ENCODE data around the gene PIKFYVE.
"Not testable (repeated sequence)": the region's sequence is repeated elsewhere in the genome, so short reads cannot be mapped to it uniquely, and the experiment has no call there.

PIKFYVE gene, protein sequence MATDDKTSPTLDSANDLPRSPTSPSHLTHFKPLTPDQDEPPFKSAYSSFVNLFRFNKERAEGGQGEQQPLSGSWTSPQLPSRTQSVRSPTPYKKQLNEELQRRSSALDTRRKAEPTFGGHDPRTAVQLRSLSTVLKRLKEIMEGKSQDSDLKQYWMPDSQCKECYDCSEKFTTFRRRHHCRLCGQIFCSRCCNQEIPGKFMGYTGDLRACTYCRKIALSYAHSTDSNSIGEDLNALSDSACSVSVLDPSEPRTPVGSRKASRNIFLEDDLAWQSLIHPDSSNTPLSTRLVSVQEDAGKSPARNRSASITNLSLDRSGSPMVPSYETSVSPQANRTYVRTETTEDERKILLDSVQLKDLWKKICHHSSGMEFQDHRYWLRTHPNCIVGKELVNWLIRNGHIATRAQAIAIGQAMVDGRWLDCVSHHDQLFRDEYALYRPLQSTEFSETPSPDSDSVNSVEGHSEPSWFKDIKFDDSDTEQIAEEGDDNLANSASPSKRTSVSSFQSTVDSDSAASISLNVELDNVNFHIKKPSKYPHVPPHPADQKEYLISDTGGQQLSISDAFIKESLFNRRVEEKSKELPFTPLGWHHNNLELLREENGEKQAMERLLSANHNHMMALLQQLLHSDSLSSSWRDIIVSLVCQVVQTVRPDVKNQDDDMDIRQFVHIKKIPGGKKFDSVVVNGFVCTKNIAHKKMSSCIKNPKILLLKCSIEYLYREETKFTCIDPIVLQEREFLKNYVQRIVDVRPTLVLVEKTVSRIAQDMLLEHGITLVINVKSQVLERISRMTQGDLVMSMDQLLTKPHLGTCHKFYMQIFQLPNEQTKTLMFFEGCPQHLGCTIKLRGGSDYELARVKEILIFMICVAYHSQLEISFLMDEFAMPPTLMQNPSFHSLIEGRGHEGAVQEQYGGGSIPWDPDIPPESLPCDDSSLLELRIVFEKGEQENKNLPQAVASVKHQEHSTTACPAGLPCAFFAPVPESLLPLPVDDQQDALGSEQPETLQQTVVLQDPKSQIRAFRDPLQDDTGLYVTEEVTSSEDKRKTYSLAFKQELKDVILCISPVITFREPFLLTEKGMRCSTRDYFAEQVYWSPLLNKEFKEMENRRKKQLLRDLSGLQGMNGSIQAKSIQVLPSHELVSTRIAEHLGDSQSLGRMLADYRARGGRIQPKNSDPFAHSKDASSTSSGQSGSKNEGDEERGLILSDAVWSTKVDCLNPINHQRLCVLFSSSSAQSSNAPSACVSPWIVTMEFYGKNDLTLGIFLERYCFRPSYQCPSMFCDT (N-terminal part only)

DNA sequence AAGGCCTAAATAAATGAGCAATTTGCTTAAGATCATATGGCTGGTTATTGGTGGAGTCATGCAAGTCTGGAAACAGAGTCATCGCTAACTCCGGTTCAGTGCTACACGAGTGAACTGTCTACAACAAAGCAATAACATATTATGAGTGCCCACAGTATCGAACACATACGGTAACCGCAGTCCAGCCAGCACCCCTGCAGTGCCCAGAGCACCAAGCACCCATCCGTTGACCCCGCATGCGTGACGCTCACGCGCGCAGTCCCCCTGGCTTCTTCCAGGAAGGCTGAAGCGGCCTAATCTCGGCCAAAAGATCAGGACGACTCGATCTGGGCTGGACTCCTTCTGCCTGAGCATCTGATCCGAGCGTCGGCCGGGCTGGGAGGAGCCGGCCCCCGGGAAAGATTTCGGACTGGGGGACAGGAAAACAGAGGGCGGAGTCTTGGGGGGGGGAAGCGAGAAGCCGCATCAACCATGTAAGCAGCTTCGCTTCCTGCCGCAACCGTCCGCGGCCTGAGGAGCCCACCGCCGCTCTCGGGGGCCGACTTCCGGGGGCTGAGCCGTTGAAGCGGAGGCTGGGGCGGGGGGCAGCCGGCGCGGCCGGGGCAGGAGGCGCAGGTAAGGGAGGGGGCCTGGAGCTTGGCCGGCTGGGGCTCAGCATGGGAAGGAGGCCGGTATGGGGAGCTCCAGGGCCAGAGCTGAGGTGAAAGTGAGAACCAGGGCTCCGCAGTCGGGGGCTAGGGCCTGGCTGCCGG, at the start of gene PIKFYVE:
Gene PIKFYVE, plus strand, starts transcription at position 455 of the 752 bp plus-strand sequence. CDS start 5,265 bp downstream, outside the sequence.
- peak; percentile 91 for DNase-seq (ENCODE audit: low spot score)

GRCh38 chr2:208221873-208222272, 44.2 kb upstream of the PIKFYVE start:
- DNase-seq (ENCODE audit: low spot score): not testable (repeated sequence)

DNA sequence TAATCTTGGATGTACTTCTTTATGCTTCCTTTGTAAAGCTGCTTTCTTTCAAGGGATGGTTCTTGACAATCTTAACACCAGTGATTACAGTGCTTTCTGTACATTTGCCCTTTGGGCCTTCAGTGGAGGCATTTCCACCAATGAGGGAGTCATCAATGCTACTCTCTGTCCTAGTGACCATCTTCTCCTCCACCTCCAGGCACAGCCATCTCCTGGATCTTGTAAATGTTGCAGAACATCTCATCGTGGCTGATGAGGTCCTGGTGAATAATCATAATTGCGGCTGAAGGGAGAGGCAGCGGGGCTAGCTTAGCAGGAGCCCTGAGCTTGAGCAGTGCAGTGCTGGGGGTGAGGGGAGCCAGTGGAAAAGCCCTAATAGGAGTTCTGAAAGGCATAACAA, 43.7 kb upstream of the PIKFYVE start:
- no peak for DNase-seq (ENCODE audit: low spot score)

DNA sequence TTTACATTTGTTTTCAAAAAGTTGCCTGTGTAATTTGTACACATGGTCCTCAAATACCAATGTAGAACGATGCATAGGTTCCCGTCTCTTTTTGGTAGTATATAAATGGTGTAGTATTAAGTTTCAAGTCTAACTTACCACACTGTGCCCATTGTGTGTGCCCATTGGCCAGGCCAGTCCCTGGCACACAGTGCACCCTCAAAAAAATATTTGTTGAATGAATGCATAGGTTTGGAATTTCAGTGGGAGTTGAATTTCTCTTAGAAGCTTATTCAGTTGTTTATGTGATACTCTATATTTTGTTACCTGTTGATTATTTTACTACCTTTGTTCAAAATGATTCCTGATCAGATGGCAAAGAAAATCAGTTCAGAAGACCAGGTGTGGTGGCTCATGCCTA, 41.3 kb upstream of the PIKFYVE start:
- no peak for DNase-seq (ENCODE audit: low spot score)

DNA sequence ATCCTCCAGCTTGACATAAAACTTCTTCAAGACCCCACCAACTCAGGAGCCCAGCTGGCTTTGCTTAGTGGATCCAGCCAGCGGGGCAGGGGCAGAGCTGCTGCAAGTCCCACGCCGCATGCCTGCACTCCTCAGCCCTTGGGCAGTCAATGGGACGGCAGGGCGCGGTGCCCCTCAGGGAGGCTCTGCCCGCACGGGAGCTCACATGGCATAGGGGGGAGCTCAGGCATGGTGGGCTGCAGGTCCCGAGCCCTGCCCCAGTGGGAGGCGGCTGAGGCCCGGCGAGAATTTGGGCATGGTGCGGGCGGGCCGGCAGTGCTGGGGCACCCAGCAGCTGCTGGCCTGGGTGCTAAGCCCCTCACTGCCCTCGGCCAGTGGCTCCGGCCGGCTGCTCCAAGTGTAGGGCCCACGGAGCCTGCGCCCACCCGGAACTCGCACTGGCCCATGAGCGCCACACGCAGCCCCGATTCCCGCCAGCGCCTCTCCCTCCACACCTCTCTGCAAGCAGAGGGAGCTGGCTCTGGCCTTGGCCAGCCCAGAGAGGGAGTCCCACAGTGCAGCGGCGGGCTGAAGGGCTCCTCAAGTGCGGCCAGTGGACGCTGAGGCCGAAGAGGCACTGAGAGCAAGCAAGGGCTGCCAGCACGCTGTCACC, 38.3 kb upstream of the PIKFYVE start:
- no peak for DNase-seq (ENCODE audit: low spot score)

DNA sequence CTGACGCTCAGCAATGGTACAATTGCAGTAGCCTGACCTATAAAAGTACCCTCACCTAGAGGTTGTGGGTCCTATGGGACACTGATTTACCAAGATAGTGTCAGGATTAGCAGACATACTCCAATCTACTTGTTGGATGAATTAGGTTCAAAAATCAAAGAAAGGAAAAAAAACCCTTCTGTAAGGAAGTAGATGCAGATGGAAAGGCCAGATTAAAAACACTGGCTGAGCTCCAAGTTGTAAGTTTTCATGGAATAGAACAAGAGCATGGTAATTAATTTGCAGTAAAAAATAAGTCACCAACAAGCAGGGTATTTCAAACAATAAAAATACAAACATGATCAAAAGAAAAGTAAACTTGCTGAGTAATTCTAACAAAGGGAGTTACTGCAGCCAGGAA, 37.6 kb upstream of the PIKFYVE start:
- no peak for DNase-seq (ENCODE audit: low spot score)

- no peak for DNase-seq (ENCODE audit: low spot score)
Observed at GRCh38 chr2:208234786-208235185, 31.3 kb upstream of the PIKFYVE start.

DNA sequence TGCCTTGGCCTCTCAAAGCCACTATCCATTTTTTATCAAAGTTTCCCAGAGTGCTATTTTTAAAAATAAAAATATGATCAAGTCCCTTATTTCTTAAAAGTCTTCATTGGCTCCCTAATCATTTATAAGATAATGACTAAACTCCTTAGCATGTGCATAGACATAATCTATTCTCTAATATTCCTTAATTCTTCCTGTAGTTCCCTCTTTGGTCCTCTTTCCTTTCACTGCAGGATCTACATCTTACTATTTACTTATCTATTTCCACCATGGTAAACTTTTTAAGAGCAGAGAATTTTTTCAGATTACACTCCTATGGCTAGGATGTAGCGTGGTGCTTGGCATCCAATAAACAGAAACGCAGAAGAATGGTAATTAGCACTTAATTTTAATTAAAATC, 30.2 kb upstream of the PIKFYVE start:
- DNase-seq (ENCODE audit: low spot score): no peak

- no peak for DNase-seq (ENCODE audit: low spot score)
Observed at GRCh38 chr2:208239770-208240493, 26.1 kb upstream of the PIKFYVE start.

- no peak for DNase-seq (ENCODE audit: low spot score)
Observed at GRCh38 chr2:208240619-208241209, 25.3 kb upstream of the PIKFYVE start.

GRCh38 chr2:208244422-208244821, 21.6 kb upstream of the PIKFYVE start:
- no peak for DNase-seq (ENCODE audit: low spot score)

DNA sequence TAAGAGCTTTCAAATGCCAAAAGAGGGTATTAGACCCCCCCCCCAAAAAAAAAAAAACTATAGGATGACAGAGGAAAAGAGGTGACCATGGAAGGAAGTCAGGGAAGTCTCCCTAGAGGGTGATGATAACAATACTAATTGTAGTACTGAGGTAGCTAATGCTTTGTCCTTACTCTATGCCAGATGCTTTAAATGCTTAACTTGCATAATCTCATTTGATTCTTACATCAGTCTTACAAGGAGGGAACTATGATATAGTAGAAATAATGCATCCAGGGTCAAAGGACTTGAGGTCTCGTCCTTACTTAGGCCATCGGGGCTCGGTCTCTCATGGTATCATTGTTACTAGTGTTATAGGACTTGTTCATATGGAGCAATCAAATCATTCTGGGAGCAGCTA, 20.3 kb upstream of the PIKFYVE start:
- no peak for DNase-seq (ENCODE audit: low spot score)

- DNase-seq (ENCODE audit: low spot score): no peak
Observed at GRCh38 chr2:208248601-208249000, 17.5 kb upstream of the PIKFYVE start.

DNA sequence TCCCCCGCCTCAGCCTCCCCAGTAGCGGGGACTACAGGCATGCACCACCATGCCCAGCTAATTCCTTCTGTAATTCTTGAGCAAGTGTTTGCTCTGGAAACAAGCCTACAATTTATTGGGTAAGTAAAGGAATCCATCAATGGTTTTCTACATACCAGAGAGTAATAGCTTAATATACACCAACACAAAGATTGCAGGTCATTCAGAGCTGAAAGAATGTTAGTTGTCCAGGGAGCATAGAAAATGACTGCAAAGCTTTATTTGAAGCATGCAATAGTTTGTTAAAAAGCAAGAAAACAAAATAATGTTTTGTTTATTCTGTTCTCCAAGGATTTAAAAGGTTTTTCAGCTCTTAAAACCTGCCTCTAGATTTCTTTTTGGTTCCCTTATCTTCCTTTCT, 16.8 kb upstream of the PIKFYVE start:
- DNase-seq (ENCODE audit: low spot score): no peak

- no peak for DNase-seq (ENCODE audit: low spot score)
Observed at GRCh38 chr2:208250388-208250787, 15.7 kb upstream of the PIKFYVE start.

DNA sequence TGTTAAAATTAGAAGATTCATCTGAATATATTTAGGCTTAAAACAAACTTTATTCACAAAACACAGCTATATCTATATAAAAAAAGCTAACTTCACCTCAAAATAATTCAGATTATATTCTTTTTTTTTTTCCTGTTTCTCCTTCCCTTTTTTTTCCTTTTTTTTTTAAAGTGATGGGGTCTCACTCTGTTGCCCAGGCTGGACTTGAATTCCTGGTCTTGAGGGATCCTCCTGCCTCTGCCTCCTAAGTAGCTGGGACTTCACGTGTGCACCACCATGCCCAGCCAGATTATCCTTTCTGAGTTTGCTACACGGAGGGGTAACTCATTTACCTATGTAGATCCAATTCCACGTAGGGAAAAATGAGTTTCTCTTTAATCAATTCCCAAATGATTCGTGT, 15.0 kb upstream of the PIKFYVE start:
- DNase-seq (ENCODE audit: low spot score): no peak

GRCh38 chr2:208252716-208253492, 13.2 kb upstream of the PIKFYVE start:
- no peak for DNase-seq (ENCODE audit: low spot score)

DNA sequence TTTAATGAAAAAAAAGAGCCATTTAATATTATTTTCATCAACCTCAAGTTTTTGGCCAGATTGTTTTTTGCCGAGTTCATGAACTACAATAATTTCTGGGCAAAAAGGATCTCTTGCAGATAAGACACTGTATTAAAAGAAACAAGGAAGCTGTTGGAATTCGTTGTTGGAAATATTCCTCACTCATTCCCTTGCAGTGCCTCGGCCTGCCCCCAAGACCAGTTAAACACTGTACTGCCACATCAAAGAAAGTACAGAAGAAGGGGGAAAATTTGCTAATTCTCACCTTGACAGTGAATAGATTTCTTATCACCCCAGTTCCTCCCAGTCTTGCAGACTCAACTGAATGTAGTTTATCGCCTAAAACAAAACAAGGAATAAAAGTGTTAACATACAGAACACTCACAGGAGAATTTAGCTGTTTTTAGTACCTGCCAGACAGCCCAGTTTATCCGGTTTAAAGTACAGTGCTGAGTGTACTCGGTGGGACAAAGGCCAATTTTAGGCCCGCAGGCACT, 12.4 kb upstream of the PIKFYVE start:
- no peak for DNase-seq (ENCODE audit: low spot score)
